IMR-90 (cell line): ENCODE measurements around the gene GNAT1. TPM values are rescaled to one million over a fixed set of nuclear protein-coding genes. Genes with fewer than 3 reads are reported as not detected.

Experiments used
- ATAC-seq: fragments of 200-7000 bp; cut with Tn5 transposase; 2 replicates; pipeline ENCODE4 v1.9.1; 2020; ENCODE audit warnings: low read depth, mild to moderate bottlenecking, moderate library complexity
- BruUV-seq: library from RNA; stranded (reverse); fragments of 400-500 nt; replicated peaks from 2 replicates; lab custom pipeline; 2021; lab: Mats Ljungman, UMichigan
- CTCF ChIA-PET: fragments of 300-600 bp; formaldehyde crosslinking; extraction: SDS; loops from one replicate; lab custom pipeline; 2021; ENCODE audit warnings: antibody characterized with exemption; lab: Yijun Ruan, JAX
- POLR2A ChIA-PET: fragments of 300-600 bp; sonication (Branson Sonifier 250); formaldehyde crosslinking; loops from one replicate; lab custom pipeline; 2022; ENCODE audit warnings: antibody characterized with exemption; ENCODE audit not compliant: unreplicated experiment; lab: Charles Lee
- DNase-seq: peaks from one replicate; pipeline ENCODE4 v3.0.0; 2013
- H2AFZ ChIP-seq: replicated peaks from 2 replicates; pipeline ENCODE3; 2013; ENCODE audit warnings: low read length, mild to moderate bottlenecking; ENCODE audit not compliant: poor library complexity
- H2AK5ac ChIP-seq: 2 replicates; pipeline ENCODE4 v1.6.1; 2013; ENCODE audit warnings: low read depth, low read length, inconsistent platforms
- H2AK9ac ChIP-seq: replicated peaks from 2 replicates; pipeline ENCODE3; 2013; ENCODE audit warnings: mild to moderate bottlenecking, low read depth, low read length, moderate library complexity; ENCODE audit not compliant: poor library complexity
- H2BK120ac ChIP-seq: 2 replicates; pipeline ENCODE4 v1.6.1; 2013; ENCODE audit warnings: low read depth, low read length, inconsistent platforms
- H2BK15ac ChIP-seq: 3 replicates; pipeline ENCODE4 v1.6.1; 2013; ENCODE audit warnings: low read depth, low read length, inconsistent platforms
- H2BK20ac ChIP-seq: 2 replicates; pipeline ENCODE4 v1.6.1; 2013; ENCODE audit warnings: low read depth, mild to moderate bottlenecking, inconsistent platforms, low read length, moderate library complexity
- H2BK5ac ChIP-seq: 2 replicates; pipeline ENCODE4 v1.6.1; 2013; ENCODE audit warnings: mild to moderate bottlenecking, low read depth, low read length, inconsistent platforms; ENCODE audit not compliant: poor library complexity, severe bottlenecking
- H3K14ac ChIP-seq: replicated peaks from 2 replicates; pipeline ENCODE4 v1.6.1; 2013; ENCODE audit warnings: low read depth, low read length, inconsistent platforms
- H3K18ac ChIP-seq: 2 replicates; pipeline ENCODE4 v1.6.1; 2013; ENCODE audit warnings: low read depth, low read length, control low read depth
- H3K23ac ChIP-seq: 2 replicates; pipeline ENCODE4 v1.6.1; 2013; ENCODE audit warnings: low read depth, low read length, inconsistent platforms
- H3K27ac ChIP-seq: 2 replicates; pipeline ENCODE4 v1.5.1; 2013; ENCODE audit warnings: mild to moderate bottlenecking, control low read depth, low read length; ENCODE audit not compliant: insufficient read depth
- H3K27me3 ChIP-seq: 2 replicates; pipeline ENCODE4 v1.6.1; 2013; ENCODE audit warnings: low read length; ENCODE audit not compliant: control insufficient read depth, insufficient read depth
- H3K36me3 ChIP-seq: 2 replicates; pipeline ENCODE4 v1.6.1; 2013; ENCODE audit warnings: low read length, mixed read lengths; ENCODE audit not compliant: control insufficient read depth, insufficient read depth
- H3K4ac ChIP-seq: 2 replicates; pipeline ENCODE4 v1.6.1; 2013; ENCODE audit warnings: low read depth, low read length, inconsistent platforms
- H3K4me1 ChIP-seq: 2 replicates; pipeline ENCODE4 v1.6.1; 2013; ENCODE audit warnings: low read length, mixed read lengths; ENCODE audit not compliant: control insufficient read depth, insufficient read depth
- H3K4me2 ChIP-seq: 2 replicates; pipeline ENCODE4 v1.6.1; 2013; ENCODE audit warnings: low read depth, mild to moderate bottlenecking, control low read depth, low read length, moderate library complexity
- H3K4me3 ChIP-seq: 2 replicates; pipeline ENCODE4 v1.5.1; 2013; ENCODE audit warnings: low read depth, mild to moderate bottlenecking, control low read depth, low read length, moderate library complexity; ENCODE audit not compliant: insufficient read depth
- H3K56ac ChIP-seq: 2 replicates; pipeline ENCODE4 v1.6.1; 2013; ENCODE audit warnings: low read length, inconsistent platforms; ENCODE audit not compliant: insufficient read depth; ENCODE audit errors: extremely low read depth
- H3K79me1 ChIP-seq, 2 experiments: 2 replicates each; pipeline ENCODE4 v1.6.1; 2013; ENCODE audit warnings: low read length in 2 of 2, inconsistent platforms in 1 of 2, low read depth in 1 of 2
- H3K9ac ChIP-seq: 2 replicates; pipeline ENCODE4 v1.6.1; 2013; ENCODE audit warnings: low read depth, low read length, control low read depth
- H3K9me1 ChIP-seq: 2 replicates; pipeline ENCODE4 v1.6.1; 2013; ENCODE audit warnings: low read length, inconsistent platforms; ENCODE audit not compliant: insufficient read depth
- H3K9me3 ChIP-seq: 2 replicates; pipeline ENCODE4 v1.6.1; 2013; ENCODE audit warnings: low read length; ENCODE audit not compliant: control insufficient read depth, insufficient read depth
- H4K20me1 ChIP-seq: 2 replicates; pipeline ENCODE4 v1.6.1; 2013; ENCODE audit warnings: low read length, inconsistent platforms; ENCODE audit not compliant: insufficient read depth
- H4K5ac ChIP-seq: 2 replicates; pipeline ENCODE4 v1.6.1; 2013; ENCODE audit warnings: mild to moderate bottlenecking, low read depth, low read length, control low read depth
- H4K8ac ChIP-seq, 2 experiments: 2 replicates each; pipeline ENCODE4 v1.6.1; 2013; ENCODE audit warnings: low read depth in 2 of 2, low read length in 2 of 2, control low read depth in 1 of 2, inconsistent platforms in 1 of 2
- H4K91ac ChIP-seq: 2 replicates; pipeline ENCODE4 v1.6.1; 2013; ENCODE audit warnings: low read depth, low read length, inconsistent platforms; ENCODE audit not compliant: insufficient read depth
- BHLHE40 ChIP-seq: fragments of 150-350 bp; IDR thresholded peaks from 2 replicates; pipeline ENCODE4 v1.6.1; 2016; ENCODE audit warnings: mild to moderate bottlenecking, low read depth, low read length
- CHD1 ChIP-seq: IDR thresholded peaks from 2 replicates; pipeline ENCODE4 v1.6.1; 2012; ENCODE audit warnings: low read depth, low read length, improper control_type of control experiment
- ELK1 ChIP-seq: fragments of 150-350 bp; IDR thresholded peaks from 2 replicates; pipeline ENCODE4 v1.6.1; 2016; ENCODE audit warnings: low read depth, mild to moderate bottlenecking, low read length, moderate library complexity, borderline replicate concordance
- MXI1 ChIP-seq: IDR thresholded peaks from 2 replicates; pipeline ENCODE4 v1.6.1; 2012; ENCODE audit warnings: low read depth, mild to moderate bottlenecking, low read length, moderate library complexity, borderline replicate concordance
- NFE2L2 ChIP-seq: fragments of 150-350 bp; IDR thresholded peaks from 2 replicates; pipeline ENCODE4 v1.6.1; 2016; ENCODE audit warnings: low read depth, mild to moderate bottlenecking, low read length
- RAD21 ChIP-seq: IDR thresholded peaks from 2 replicates; pipeline ENCODE4 v1.6.1; 2012; ENCODE audit warnings: low read length, improper control_type of control experiment
- RCOR1 ChIP-seq: IDR thresholded peaks from 2 replicates; pipeline ENCODE4 v1.6.1; 2012; ENCODE audit warnings: mild to moderate bottlenecking, low read length, improper control_type of control experiment; ENCODE audit not compliant: insufficient replicate concordance
- RFX5 ChIP-seq: IDR thresholded peaks from 2 replicates; pipeline ENCODE4 v1.8.0; 2012; ENCODE audit warnings: low read depth, mild to moderate bottlenecking, low read length, moderate library complexity
- USF2 ChIP-seq: fragments of 150-350 bp; IDR thresholded peaks from 2 replicates; pipeline ENCODE4 v1.6.1; 2017; ENCODE audit warnings: mild to moderate bottlenecking, antibody characterized with exemption, low read length, low read depth
- WGBS, 2 experiments: methylation state at CpG; one replicate each; pipeline versions ENCODE4 v1.1.5 to v1.1.7; 2013; ENCODE audit warnings: missing lambda C conversion rate in 2 of 2; ENCODE audit not compliant: insufficient read length in 1 of 2; ENCODE audit errors: extremely low coverage in 2 of 2; 5-methylcytosine and 5-hydroxymethylcytosine counted together
- dilution Hi-C: fragments of 300-500 bp; cut with HindIII; formaldehyde crosslinking; loops from one replicate; pipeline ENCODE4 v1.14.3; 2018; ENCODE audit warnings: low sequenced_read_pairs; ENCODE audit not compliant: unreplicated experiment
- in situ Hi-C: fragments of 300-500 bp; cut with MboI; formaldehyde crosslinking; loops from 3 replicates; pipeline ENCODE4 v1.14.3; 2019; ENCODE audit warnings: low sequenced_read_pairs, inconsistent platforms, mixed read lengths
- intact Hi-C: fragments of 100-400 bp; cut with micrococcal nuclease; formaldehyde crosslinking; loops from 2 replicates; pipeline ENCODE4 v1.10.0; 2022
- polyA plus RNA-seq, 3 experiments: library from polyadenylated mRNA; depleted of rRNA; stranded (reverse); fragments of >200 nt; gene quantifications; 2 replicates each; pipeline ENCODE4 v1.2.3, GENCODE V29; 2012; ENCODE audit warnings: low replicate concordance in 1 of 3
- total RNA-seq: library from RNA; depleted of rRNA; stranded (reverse); fragments of >200 nt; gene quantifications from 2 replicates; pipeline ENCODE4 v1.2.3, GENCODE V29; 2012

The GNAT1 gene
- total and polyA plus RNA-seq, 2 of the 4 experiments (the other 2 are of a cell fraction): not detected

DNA sequence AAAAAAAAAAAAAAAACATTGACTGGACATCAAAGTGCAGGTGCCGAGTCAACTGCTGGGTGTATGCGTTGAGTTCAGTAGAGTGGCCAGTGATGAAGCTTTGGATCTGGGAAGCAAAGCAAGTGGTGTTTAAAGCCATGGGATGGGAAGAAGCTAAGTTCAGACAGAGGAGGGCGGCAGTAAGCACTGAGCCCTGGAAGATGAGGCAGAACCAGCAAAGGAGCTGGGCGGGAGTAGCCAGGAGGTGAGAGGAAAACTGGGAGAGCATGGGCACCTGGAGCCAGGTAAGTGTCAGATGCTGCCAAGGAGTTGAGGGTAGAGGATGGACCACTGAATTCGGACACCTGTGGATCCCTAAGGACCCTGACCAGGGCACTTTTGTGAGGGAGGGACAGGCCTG is 33.2 kb downstream of the GNAT1 start:
- Histone ChIP-seq H2BK5ac (no peak overlapping the region), H2AFZ (no peak overlapping the region), H3K4ac (no peak overlapping the region), H3K79me1 (peaks cover 0 to 10% of the 10 kb centered on the region in 2 experiments; a peak in 2 of 4 replicates), H2BK20ac (no peak overlapping the region), H3K23ac (no peak overlapping the region), H4K20me1 (no peaks in the 10 kb centered on the region), H3K27ac (no peak overlapping the region), H2BK15ac (no peak overlapping the region), H3K56ac (no peak overlapping the region), H3K4me3 (no peak overlapping the region), H3K4me1 (peaks cover 7% of the 10 kb centered on the region), H2AK5ac (no peak overlapping the region), H3K4me2 (no peak overlapping the region), H3K14ac (no peak overlapping the region), H4K8ac (no peak overlapping the region), H3K9me3 (no peaks in the 10 kb centered on the region), H3K9me1 (peaks cover 4% of the 10 kb centered on the region; the same call in 1 of the 2 replicates), H3K27me3 (peaks cover 3% of the 10 kb centered on the region; the same call in 1 of the 2 replicates), H4K91ac (no peak overlapping the region), H3K18ac (no peak overlapping the region), H3K9ac (no peak overlapping the region), H3K36me3 (no peaks in the 10 kb centered on the region), H2AK9ac (no peak overlapping the region), H4K5ac (no peak overlapping the region), H2BK120ac (no peak overlapping the region)
- DNase-seq: no peak
- TF ChIP-seq RAD21: no peak
- TF ChIP-seq NFE2L2: no peak
- no peak for TF ChIP-seq MXI1
- no peak for TF ChIP-seq ELK1
- no peak for TF ChIP-seq BHLHE40
- no peak for TF ChIP-seq RCOR1
- no peak for TF ChIP-seq USF2
- no peak for TF ChIP-seq CHD1
- TF ChIP-seq RFX5: no peak
- POLR2A ChIA-PET: no interaction called here
- BruUV-seq: no TSS peak
- 59% methylated on average over 5 of the region's 5 CpGs; no CpG with 5 or more reads in 1 of the 2 experiments for WGBS, 2 experiments
- CTCF ChIA-PET: interaction anchor here (0.6 to 2.7 kb wide), 3 partner anchors 15 to 1995 kb away, joined by 3 to 22 read pairs (median 5); no protein-coding TSS in a partner anchor
- in situ Hi-C loops: loop anchor here (5.0 kb wide), 2 partner anchors 32 to 48 kb away; partner anchors contain the start of gene GNAT1
- intact Hi-C loops: loop anchor here (5.0 kb wide), 1 partner anchor 318 kb away; no protein-coding TSS in a partner anchor
- dilution Hi-C loops: no loop called here
- ATAC-seq: no peak
